ENCODE results near the gene IGF2R.

GRCh38 chr6:160080097-160080496 lies 111.2 kb downstream of the IGF2R start:
- TF ChIP-seq POLR2A (IDR thresholded peaks at IDR 0.05; ENCODE audit: low read length): no peak
- TF ChIP-seq GATA1 (IDR thresholded peaks at IDR 0.05; ENCODE audit: low read depth, low read length): no peak
